ENCODE data around the gene OXSM.

OXSM gene

GRCh38 chr3:25748189-25748588, 41.7 kb upstream of the OXSM start:
- Histone ChIP-seq H3K9me3 (ENCODE audit: insufficient read depth, low read length) (no peaks in the 10 kb centered on the region), H3K9me2 (replicated peaks; ENCODE audit: insufficient read depth, low read length) (no peaks in the 10 kb centered on the region), H4K20me1 (ENCODE audit: low read depth, low read length) (no peaks in the 10 kb centered on the region), H3K79me2 (ENCODE audit: insufficient read depth, low read length) (0 out of 2 replicates have a peak, but pooled peaks cover 4% of the 10 kb centered on the region), H3K36me3 (ENCODE audit: low read length) (peaks cover 60% of the 10 kb centered on the region), H2AFZ (ENCODE audit: low read depth, low read length, severe bottlenecking) (no peak overlapping the region), H3K27me3 (ENCODE audit: low read length) (no peaks in the 10 kb centered on the region), H3K4me3 (ENCODE audit: insufficient read depth, low read length, poor library complexity, severe bottlenecking) (no peak overlapping the region), H3K4me2 (ENCODE audit: low read depth, low read length, poor library complexity, severe bottlenecking) (no peak overlapping the region), H3F3A (ENCODE audit: insufficient read depth) (no peaks in the 10 kb centered on the region), H3K9ac (ENCODE audit: low read length) (no peak overlapping the region), H3K27ac (ENCODE audit: low read depth, low read length) (no peak overlapping the region)
- no peak for TF ChIP-seq EZH2phosphoT487 (conservative IDR thresholded peaks at IDR 0.05; ENCODE audit: low read length)
- TF ChIP-seq CTCF (IDR thresholded peaks at IDR 0.05; ENCODE audit: insufficient read depth, low read length, poor library complexity, severe bottlenecking) = no peak

- no peak overlapping the region for H2AFZ ChIP-seq (ENCODE audit: low read depth, low read length, severe bottlenecking)
- TF ChIP-seq CTCF (IDR thresholded peaks at IDR 0.05; ENCODE audit: insufficient read depth, low read length, poor library complexity, severe bottlenecking) (no peak), EZH2phosphoT487 (conservative IDR thresholded peaks at IDR 0.05; ENCODE audit: low read length) (no peak)
Observed at GRCh38 chr3:25749031-25749581, 40.8 kb upstream of the OXSM start.

GRCh38 chr3:25751048-25751447, 38.8 kb upstream of the OXSM start:
- Histone ChIP-seq H2AFZ (ENCODE audit: low read depth, low read length, severe bottlenecking) (no peak overlapping the region), H3F3A (ENCODE audit: insufficient read depth) (no peaks in the 10 kb centered on the region), H3K9me3 (ENCODE audit: insufficient read depth, low read length) (no peaks in the 10 kb centered on the region), H4K20me1 (ENCODE audit: low read depth, low read length) (no peaks in the 10 kb centered on the region; the same call in 1 of the 2 replicates), H3K4me3 (ENCODE audit: insufficient read depth, low read length, poor library complexity, severe bottlenecking) (no peak overlapping the region), H3K27ac (ENCODE audit: low read depth, low read length) (no peak overlapping the region), H3K79me2 (ENCODE audit: insufficient read depth, low read length) (0 out of 2 replicates have a peak, but pooled peaks cover 4% of the 10 kb centered on the region), H3K9me2 (replicated peaks; ENCODE audit: insufficient read depth, low read length) (no peaks in the 10 kb centered on the region), H3K27me3 (ENCODE audit: low read length) (no peaks in the 10 kb centered on the region), H3K4me2 (ENCODE audit: low read depth, low read length, poor library complexity, severe bottlenecking) (no peak overlapping the region), H3K9ac (ENCODE audit: low read length) (no peak overlapping the region), H3K36me3 (ENCODE audit: low read length) (peaks cover 54% of the 10 kb centered on the region)
- TF ChIP-seq EZH2phosphoT487 (conservative IDR thresholded peaks at IDR 0.05; ENCODE audit: low read length) (no peak), CTCF (IDR thresholded peaks at IDR 0.05; ENCODE audit: insufficient read depth, low read length, poor library complexity, severe bottlenecking) (no peak)

More at GRCh38 chr3:25749031-25749581, 40.8 kb upstream of the OXSM start:
- Histone ChIP-seq H3K27ac (ENCODE audit: low read depth, low read length) (no peak overlapping the region), H3K79me2 (ENCODE audit: insufficient read depth, low read length) (0 out of 2 replicates have a peak, but pooled peaks cover 4% of the 10 kb centered on the region), H3K9ac (ENCODE audit: low read length) (no peak overlapping the region), H3K9me2 (replicated peaks; ENCODE audit: insufficient read depth, low read length) (no peaks in the 10 kb centered on the region), H3K4me3 (ENCODE audit: insufficient read depth, low read length, poor library complexity, severe bottlenecking) (no peak overlapping the region), H3K27me3 (ENCODE audit: low read length) (no peaks in the 10 kb centered on the region), H4K20me1 (ENCODE audit: low read depth, low read length) (no peaks in the 10 kb centered on the region; the same call in 1 of the 2 replicates), H3K36me3 (ENCODE audit: low read length) (peaks cover 66% of the 10 kb centered on the region), H3F3A (ENCODE audit: insufficient read depth) (no peaks in the 10 kb centered on the region), H3K4me2 (ENCODE audit: low read depth, low read length, poor library complexity, severe bottlenecking) (no peak overlapping the region), H3K9me3 (ENCODE audit: insufficient read depth, low read length) (no peaks in the 10 kb centered on the region)
